C4-2B (cell line): ENCODE data around the gene PPRC1.

Source experiments
- ZFX ChIP-seq: fragments of 450-650 bp; IDR thresholded peaks from 2 replicates; pipeline ENCODE4 v1.6.1; 2017
- TF ChIP-seq, protein P1 (sequence below): fragments of 450-650 bp; conservative IDR thresholded peaks from 2 replicates; pipeline ENCODE4 v1.5.1; 2017; ENCODE audit warnings: mild to moderate bottlenecking

DNA sequence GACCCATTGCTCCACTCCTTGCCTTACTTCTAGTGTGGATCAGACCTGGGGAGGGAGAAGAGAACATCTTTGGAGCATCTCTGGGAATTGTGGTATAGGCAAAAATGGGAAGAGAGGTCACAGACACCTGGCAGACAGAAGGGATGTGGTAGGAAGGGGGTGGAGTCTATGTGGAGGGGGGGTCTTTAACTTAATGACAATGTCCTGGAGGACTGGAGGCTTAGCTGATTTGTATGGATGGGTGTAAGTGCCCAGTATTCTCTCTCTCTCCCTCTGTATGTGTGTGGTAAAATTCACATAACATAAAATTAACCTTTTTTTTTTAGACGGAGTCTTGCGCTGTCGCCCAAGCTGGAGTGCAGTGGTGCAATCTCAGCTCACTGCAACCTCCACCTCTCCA lies 9.6 kb upstream of the PPRC1 start:
- TF ChIP-seq, protein P1, sequence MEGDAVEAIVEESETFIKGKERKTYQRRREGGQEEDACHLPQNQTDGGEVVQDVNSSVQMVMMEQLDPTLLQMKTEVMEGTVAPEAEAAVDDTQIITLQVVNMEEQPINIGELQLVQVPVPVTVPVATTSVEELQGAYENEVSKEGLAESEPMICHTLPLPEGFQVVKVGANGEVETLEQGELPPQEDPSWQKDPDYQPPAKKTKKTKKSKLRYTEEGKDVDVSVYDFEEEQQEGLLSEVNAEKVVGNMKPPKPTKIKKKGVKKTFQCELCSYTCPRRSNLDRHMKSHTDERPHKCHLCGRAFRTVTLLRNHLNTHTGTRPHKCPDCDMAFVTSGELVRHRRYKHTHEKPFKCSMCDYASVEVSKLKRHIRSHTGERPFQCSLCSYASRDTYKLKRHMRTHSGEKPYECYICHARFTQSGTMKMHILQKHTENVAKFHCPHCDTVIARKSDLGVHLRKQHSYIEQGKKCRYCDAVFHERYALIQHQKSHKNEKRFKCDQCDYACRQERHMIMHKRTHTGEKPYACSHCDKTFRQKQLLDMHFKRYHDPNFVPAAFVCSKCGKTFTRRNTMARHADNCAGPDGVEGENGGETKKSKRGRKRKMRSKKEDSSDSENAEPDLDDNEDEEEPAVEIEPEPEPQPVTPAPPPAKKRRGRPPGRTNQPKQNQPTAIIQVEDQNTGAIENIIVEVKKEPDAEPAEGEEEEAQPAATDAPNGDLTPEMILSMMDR = no peak
- TF ChIP-seq ZFX = no peak
